OCI-M1 (cell line): ENCODE results near the gene SAA4.
"Not testable (repeated sequence)": the region's sequence is repeated elsewhere in the genome, so short reads cannot be mapped to it uniquely, and the experiment has no call there.

Experiments
- DNase-seq: peaks from one replicate; lab custom pipeline; 2025; lab: John Stamatoyannopoulos, UW

Gene SAA4

DNA sequence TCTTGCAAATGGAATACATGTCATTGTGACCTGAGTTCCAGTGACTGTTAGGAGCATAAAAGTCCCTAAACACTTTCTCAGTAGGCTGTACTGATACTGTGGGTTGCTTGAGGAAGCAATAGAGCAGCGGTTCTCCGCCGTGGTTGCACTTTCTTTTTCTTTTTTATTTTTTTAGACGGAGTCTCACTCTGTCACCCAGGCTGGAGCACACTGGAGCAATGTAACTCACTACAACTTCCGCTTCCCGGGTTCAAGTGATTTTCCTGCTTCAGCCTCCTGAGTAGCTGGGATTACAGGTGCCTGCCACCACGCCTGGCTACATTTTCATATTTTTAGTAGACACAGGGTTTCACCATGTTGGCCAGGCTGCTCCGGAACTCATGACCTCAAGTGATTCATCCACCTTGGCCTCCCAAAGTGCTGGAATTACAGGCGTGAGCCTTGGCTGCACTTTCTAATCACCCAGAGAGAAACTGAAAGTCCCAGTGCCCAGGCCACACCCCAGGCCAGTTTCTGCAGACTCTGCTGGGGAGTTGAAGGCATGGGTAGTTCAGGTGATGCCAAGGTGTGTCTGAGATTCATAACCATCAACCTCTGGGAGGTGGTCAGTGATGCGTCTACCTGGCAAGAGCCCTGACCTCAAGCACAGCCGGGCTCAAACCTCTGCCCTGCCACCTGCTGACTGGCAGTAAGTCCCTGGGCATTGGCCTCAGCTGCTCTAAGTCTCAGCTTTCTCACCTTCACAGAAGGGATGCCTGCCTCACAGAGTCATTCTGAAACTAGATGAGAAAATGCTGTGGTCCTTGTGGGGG lies 10.0 kb upstream of the SAA4 start:
- DNase-seq: not testable (repeated sequence)

DNA sequence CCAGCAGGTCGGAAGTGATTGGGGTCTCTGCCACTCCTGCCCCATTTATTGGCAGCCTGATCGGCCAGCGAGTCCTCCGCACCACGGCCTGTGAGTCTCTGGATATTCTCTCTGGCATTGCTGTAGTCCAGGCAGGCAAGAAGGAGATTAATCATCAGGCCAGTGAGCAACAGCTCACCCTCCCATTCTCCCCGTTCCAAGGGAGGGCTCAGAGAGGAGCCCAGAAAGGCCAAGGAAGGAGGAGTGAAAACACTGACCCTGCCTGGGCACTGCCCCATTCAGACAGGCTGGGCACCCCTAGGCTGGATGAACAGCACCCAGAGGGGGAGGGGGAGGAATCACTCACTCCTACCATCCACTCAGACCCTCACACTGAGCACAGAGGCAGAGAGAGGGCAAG lies 8.8 kb upstream of the SAA4 start:
- DNase-seq: no peak

DNA sequence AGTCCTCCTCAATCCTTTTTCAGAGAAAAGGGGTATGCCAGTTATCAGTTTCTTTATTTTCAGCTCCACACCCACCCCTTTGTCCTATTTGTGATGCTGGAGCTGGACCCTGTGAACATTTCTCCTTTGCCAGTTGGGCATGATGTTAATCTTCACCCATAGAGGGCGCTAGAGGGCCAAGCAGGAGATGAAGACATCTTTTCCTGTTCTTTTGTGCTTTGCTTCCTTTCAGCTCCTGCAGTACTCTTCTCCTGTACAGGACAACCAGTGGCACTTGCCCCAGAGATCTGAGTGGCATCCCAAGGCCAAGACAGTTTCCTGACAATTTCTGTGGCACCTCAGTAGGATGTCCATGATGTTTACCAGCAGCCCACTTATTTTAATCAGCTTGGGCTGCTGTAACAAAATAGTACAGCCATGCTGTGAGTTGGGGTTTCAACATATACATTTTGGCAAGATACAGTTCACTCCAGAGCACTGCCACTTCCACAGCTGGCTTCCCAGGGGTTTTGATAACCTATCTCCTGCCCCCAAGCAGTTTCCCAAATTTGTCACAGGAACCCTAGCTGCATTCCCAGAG lies 7.3 kb upstream of the SAA4 start:
- peak; percentile 87 for DNase-seq

DNA sequence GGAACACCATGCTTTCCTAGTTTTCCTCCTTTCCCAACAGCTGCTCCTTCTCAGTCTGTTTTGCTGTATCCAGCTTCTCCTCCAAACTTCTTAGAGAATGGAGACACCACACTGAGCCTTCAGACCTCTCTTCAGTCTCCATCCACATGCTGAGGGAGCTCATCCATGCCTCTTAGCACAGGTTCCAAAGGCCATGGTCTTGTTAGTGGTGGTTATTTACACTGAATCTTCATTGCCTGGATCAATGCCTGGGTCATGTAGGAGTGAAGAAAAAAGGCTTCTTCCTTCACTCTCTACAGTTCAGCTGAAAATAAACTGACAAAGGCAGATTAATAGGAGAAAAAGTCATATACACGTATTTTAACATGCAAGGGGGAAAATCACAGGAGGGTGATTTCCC lies 3.1 kb upstream of the SAA4 start:
- no peak for DNase-seq

DNA sequence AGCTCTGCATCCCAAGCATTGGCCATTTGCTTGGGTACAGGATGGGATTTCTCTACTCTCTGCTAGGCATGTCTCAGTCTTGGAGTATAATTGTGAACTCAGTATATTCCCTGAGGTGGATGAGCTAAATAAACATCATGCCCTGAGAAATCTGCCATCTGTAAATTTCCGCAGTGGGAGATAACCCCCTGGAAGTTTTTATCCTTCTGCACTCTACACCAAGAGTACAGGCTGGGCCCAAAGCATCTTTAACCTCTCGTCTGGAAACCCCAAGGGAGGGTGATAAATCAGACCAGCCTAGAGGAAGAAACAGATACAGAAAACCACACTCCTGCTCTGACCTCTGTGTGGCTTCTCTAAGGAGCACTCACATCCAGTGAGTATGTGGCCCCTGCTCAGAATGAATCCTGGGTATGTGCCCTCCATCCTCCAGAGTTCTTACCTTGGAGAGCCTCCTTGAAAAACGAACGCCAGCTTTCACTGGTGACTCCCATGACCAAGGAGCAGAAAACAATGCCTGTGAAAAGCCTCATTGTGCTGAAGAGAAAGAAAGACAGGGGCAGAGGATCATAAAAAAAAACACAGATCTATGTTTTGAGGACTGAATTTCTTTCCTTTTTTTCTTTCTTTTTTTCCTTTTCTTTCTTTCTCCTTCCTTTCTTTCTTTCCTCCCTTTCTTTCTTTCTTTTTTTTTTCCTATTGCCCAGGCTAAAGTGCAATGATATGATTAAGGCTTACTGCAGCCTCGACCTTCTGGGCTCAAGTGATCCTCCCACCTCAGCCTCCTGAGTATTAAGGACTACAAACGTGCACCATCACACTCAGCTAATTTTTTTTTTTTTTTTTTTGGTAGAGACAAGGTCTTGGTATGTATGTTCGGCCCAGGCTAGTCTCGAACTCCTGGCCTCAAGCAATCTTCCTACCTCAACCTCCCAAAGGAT lies 938 bp downstream of the SAA4 start:
- DNase-seq: no peak

DNA sequence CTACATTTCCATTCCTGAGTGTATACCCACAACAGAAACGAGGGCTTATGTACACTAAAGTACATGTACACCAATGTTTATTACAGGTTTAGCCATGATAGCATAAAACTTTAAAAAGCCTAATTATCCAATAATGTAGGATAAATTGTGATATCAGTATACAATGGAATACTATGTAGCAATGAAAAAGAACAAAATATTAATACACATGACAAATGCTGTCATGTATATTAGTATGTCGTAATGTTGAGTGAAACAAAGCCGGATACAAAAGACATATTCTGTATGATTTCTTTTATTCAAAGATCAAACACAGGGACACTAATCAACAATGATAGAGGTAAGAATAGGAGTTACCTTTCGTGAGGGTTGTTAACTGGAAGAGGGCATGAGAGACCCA lies 2.7 kb downstream of the SAA4 start:
- no peak for DNase-seq

DNA sequence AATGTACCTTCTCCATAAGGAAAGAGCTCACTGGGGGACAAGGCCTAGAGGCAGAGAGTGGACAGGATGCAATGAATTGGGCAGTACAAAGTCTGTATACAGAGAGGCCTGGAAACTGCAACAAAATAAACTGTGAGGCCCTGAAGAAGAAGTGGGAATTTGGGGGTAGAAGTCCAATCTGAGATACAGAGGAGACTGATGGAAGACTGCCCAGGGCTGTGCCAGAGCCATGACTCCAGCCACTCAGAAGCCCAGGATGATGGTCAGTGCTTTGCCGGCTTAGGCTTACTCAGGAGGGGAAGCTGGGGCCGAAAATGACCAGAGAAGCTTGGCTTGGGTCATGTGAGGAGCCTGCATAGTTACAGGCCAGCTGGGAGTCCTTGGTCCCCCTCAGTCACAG lies 5.7 kb downstream of the SAA4 start:
- no peak for DNase-seq

DNA sequence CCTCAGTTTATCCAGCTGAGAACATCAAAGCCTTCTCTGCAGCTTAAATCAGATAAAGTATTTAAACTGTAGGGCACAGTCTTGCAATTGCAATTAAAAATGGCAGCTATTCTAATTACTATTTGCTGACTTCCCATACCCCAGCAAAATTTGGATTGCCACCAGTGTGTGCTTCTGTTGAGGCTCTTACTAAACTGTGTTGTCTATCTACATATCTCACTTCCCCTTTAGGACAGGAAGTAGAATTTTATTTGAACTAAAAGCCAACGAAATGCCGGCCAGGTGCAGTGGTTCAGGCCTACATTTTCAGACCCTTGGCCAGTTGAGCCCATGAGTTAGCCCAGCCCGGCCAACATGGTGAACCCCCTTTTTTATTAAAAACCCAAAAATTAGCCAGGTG lies 7.1 kb downstream of the SAA4 start:
- DNase-seq: peak; percentile 26

DNA sequence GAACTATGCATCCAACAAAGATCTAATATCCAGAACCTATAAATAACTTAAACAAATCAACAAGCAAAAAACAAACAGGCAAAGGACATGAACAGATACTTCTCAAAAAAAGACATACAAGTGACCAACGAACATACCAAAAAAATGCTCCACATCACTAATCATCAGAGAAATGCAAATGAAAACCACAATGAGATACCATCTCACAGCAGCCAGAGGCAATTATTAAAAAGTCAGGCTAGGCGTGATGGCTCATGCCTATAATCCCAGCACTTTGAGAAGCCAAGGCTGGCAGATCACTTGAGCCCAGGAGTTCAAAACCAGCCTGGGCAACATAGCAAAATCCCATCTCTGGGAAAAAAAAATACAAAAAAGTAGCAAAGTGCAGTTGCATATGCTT lies 10.7 kb downstream of the SAA4 start:
- DNase-seq: no peak

DNA sequence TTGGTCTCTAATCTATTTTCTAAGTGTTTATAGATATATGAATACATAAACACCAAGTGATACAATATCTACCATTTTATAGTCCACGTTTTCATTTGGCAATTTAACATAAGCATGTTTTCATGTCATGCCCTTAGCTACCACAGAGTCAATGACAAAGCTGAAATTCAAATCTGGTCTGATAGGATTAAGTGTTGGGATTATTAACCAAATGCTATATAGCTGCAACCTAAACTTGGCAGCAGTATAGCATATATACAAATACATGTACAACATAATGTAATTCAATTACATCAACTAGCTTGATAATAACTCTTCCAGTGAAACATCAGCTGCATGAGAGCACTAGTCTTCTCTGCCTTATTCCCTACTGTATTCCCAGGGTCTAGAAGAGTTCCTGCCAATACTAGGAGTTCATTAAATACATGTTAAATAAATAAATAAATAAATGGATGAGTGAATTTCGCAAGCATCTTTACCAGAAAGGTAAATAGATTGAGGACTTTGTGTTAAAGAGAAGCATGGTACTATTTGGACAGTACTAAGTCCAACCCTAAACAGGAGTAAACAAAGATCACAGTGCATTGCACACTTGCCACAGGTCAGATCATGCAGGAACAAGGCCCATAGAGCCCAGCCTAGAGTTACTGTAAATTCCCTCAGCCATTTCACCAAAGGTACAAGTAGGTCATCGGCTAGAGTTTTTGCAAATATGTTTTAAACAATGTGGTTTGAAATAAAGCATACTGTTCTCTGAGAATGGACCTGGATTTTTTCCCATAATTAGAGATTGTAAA lies 12.8 kb downstream of the SAA4 start:
- no peak for DNase-seq

DNA sequence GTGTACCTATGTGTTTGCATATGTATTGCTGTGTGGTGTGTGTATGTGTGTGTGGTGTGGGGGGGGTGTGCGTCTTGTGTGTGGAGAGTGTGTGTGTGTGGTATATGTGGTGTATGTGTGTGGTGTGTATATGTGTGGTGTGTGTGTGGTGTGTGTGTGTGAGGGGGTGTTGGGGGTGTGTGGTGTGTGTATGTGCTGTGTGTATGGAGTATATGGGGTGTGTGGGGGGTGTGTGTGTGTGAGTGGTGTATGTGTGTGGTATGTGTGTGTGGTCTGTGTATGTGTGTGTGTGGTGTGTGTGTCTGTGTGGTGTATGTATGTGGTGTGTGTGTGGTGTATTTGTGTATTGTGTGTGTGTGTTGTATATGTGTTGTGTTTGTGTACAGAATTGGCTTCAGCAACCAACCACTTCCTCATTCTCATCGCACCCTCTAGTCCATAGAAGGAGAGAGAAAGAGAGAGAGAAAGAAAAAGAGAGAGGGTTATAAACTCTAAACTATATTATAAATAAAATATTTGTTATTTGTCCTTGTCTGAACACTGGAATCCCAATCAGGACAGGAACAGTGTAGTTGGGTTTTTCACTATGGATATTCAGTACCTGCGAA lies 13.7 kb downstream of the SAA4 start:
- no peak for DNase-seq

DNA sequence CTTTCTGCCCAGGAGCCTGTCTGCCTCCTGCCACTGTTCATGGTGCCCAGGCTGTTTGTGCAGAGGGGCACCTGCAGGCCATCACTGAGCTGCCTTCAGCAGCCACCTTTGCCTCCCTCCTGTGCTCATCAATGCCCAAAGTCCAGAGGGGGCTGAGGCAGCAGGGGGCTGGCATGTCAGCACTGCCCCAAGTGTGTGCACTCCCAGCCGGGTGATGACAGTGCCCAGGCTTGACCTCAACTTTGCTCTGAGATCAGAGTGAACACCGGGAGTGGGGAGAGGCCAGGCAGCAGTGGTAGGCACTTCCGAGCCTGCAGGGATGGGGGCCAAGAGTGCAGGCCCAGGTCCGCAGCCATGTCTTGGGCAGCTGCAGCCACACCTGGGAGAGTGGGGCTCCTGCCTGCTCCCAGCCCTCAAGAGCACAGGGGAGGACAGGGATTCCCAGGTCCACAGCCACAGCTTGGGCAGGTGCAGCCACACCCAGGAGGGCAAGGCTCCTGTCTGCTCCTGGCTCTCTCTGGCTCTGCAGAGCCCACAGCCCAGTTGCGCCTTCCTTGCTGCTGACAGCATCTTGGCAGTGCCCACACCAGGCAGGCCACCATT lies 15.2 kb downstream of the SAA4 start:
- DNase-seq: no peak

DNA sequence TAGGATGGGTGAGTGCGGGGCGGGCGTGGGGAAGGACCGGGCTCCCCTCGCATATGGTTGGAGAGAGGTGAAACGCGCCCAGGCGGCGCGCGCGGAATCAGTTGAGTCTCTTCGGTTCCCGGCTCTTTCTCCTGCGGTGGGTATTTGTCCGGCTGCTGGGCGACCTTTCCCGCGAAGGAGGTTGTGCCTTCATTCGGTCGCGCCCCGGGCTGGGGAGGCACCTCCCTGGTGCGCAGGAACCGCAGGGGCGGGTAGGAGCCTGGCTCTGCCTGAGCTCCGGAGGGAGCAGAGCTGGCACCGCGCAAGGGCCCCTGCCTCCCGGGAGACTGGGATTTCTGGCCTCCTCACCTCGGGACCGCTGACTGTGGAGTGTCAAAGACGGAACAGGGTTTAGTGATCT lies 27.5 kb downstream of the SAA4 start:
- DNase-seq: no peak

DNA sequence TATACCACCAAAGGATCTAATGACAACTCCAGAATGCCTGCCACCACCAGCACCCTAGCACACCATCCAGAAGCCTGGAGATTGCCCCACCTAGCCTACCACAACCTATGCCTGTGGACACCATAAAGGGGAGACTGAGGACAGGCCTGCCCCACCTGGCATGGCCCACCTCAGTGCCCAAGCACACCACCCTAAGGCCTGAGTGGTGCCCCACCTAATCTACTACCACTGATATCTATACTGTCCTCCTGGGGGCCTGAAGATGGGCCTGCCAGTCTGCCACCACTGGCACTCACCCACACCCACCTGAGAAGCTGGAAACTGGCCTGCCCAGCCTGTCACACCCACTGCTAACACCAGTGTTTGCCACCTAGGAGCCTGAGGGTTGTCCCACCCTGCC lies 31.8 kb downstream of the SAA4 start:
- no peak for DNase-seq

DNA sequence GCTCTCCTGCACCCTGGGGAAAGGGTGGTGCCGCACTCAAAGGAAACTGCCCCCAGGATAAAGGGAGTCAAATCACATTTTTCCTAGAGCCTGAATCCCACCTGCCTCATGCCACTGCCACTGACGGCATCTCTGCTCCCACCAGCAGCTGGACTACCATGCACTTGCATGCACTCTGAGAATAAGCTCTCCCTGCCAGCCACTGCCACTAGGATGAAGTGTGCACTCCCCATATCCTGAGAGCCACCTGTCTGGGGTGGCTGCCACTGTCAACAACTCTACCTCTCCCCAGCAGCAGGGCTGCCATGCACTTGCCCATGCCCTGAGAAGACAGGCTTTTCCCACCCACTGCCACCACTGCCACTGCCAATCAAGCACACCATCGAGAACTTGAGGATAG lies 32.4 kb downstream of the SAA4 start:
- DNase-seq: no peak

DNA sequence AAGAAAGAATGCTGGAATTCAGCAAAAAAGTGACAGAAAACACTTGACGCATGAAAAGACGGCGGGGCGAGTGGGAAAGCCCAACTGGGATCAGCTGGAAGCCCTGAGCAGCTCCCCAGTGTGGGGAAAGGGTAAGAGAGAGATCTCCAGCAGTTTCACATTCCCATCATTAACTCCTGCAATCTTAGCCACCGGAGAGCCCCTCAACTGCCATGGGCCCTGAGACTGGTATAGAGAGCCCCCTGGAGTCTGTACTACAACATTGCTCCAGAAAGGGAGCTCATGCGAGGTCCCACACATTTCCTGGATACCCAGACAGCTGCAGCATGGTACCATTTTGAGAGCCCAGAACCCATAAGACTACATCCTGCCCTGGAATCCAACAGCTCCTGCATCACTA lies 32.9 kb downstream of the SAA4 start:
- DNase-seq: peak; percentile 9

DNA sequence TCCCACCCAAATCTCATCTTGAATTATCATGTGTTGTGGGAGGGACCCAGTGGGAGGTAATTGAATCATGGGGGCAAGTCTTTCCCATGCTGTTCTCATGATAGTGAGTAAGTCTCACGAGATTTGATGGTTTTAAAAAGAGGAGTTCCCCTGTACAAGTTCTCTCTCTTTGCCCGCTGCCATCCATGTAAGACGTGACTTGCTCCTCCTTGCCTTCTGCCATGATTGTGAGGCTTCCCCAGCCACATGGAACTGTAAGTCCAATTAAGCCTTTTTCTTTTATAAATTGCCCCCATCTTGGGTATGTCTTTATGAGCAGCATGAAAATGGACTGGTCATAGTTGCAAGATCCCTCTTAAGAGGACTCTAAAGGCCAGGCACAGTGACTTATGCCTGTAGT lies 38.9 kb downstream of the SAA4 start:
- not testable (repeated sequence) for DNase-seq

DNA sequence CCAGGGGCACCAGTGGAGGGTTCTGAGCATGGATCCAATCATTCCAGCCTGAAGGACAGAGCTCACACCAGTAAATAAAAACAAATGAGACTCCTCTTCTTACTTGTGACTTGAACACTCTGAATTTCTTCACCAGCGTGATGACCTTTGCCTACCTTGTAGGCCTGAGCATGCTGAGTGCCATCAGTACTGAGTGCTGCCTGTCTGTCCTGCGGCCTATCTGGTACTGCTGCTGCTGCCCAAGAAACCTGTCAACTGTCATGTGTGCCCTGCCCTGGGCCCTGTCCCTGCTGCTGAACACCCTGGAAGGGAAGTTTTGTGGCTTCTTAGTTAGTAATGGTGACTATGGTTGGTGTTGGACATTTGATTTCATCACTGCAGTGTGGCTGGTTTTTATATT lies 40.1 kb downstream of the SAA4 start:
- DNase-seq: no peak

DNA sequence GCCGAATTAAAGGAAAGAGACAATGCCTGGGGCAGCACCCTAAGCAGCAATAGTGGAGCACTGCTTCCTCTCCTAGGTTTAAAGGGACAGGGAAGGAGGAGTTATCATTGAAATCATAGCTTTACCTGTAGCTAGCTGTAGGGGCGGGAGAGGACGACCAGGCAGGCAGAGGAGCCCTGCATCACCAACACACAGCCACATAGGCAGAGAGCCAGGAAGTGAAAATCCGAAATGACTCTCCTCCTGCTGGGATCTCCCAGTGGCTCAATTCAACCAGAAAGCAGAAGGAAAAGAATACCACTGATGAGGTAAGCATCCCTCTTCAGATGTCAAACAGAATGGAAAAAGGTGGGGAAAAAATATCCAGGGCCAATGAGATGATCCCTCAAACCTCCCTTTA lies 43.6 kb downstream of the SAA4 start:
- DNase-seq: no peak

DNA sequence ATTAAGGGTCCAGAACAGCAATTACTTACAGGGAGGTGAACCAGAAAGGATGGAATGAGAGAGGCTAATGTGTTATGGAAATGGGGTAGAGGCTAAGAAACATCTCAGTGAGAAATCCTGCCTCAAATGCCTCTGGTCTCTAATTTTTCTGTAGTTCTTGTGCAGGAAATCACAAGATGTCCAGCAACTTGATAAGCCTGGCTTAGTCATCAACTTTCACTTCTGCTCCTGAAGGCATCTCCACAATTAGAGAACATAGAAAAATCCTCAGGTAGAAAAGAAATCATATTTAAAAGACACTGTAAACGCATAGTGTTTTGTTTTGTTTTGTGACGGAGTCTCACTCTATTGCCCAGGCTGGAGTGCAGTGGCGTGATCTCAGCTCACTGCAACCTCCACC lies 45.2 kb downstream of the SAA4 start:
- peak; percentile 52 for DNase-seq
